Suprapubic skin (tissue), 4 donors: ENCODE results near the gene SMARCD1. TPM values are rescaled to one million over a fixed set of nuclear protein-coding genes. Genes with fewer than 3 reads are reported as not detected.

Experiments used
- DNase-seq, 2 donors: peaks; one replicate each; pipeline ENCODE4 v3.0.0-alpha.2; 2019; ENCODE audit warnings: low spot score in 2 of 2
- H3K27ac ChIP-seq: fragments of 200-600 bp; sonication (generic); one replicate; pipeline ENCODE4 v1.5.1; 2019
- H3K27me3 ChIP-seq: fragments of 200-600 bp; sonication (generic); one replicate; pipeline ENCODE4 v1.5.1; 2019
- H3K36me3 ChIP-seq: fragments of 200-600 bp; sonication (generic); one replicate; pipeline ENCODE4 v1.5.1; 2019
- H3K4me1 ChIP-seq: fragments of 200-600 bp; sonication (generic); one replicate; pipeline ENCODE4 v1.5.1; 2019
- H3K4me3 ChIP-seq: fragments of 200-600 bp; sonication (generic); one replicate; pipeline ENCODE4 v1.5.1; 2019; ENCODE audit warnings: mild to moderate bottlenecking
- H3K9me3 ChIP-seq: fragments of 200-600 bp; sonication (generic); one replicate; pipeline ENCODE4 v1.5.1; 2019
- EP300 ChIP-seq: sonication (generic); formaldehyde crosslinking; IDR thresholded peaks from one replicate; pipeline ENCODE4 v1.6.1; 2017; ENCODE audit warnings: antibody characterized with exemption
- POLR2A ChIP-seq, 2 donors: fragments of 450-650 bp; IDR thresholded peaks; one replicate each; pipeline ENCODE4 v1.6.1; 2017; ENCODE audit warnings: antibody characterized with exemption in 2 of 2, mild to moderate bottlenecking in 2 of 2, moderate library complexity in 2 of 2
- POLR2AphosphoS5 ChIP-seq, 3 donors: sonication (generic); formaldehyde crosslinking; IDR thresholded peaks; one replicate each; pipeline ENCODE4 v1.6.1; 2017; ENCODE audit warnings: antibody characterized with exemption in 3 of 3
- WGBS: methylation state at CpG from one replicate; pipeline ENCODE4 v1.1.5; 2018; 5-methylcytosine and 5-hydroxymethylcytosine counted together
- total RNA-seq, 4 donors: library from RNA; depleted of rRNA; stranded (reverse); fragments of >200 nt; gene quantifications; one replicate each; pipeline ENCODE4 v1.1.0, GENCODE V29; 2016
- TF ChIP-seq, protein P1 (sequence below), 2 donors: fragments of 200-600 bp in 1 of 2; fragments of 450-650 bp in 1 of 2; sonication (generic) in 1 of 2; IDR thresholded peaks; one replicate each; pipeline ENCODE4 v1.5.1; 2016 to 2019; ENCODE audit warnings: antibody characterized with exemption in 2 of 2, mild to moderate bottlenecking in 1 of 2, moderate library complexity in 1 of 2

SMARCD1 gene
- total RNA-seq, 4 donors from 2014 or later: 62.8 to 86.5 (median 69.7) TPM

DNA sequence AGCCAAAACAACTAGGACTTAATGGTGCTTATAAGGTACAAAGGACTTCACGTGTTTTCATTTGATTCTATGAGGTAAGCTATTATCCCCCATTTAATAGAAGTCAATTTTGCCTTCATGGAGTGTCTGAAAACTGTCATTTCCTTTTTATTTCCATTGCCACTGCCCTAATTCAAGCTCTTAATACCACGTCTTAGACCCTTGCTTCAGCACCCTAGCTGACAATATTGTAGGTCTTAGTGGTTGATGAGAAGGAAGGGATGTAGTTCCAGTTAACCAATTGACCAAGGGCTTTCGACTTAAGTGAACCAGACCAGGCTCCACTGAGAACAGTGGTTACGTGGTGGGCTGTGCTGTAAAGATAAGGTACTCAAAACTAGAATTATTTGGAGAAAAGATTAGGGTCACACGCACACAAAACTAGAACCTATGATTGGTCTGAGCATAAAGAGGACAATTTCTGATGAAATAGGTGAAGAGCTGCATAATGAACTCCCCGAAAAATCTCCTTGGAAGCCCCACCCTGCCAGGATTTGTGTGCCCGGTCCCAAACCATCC, 37.4 kb upstream of the SMARCD1 start:
- Histone ChIP-seq H3K27ac (no peak overlapping the region), H3K36me3 (no peaks in the 10 kb centered on the region)
- no peak for TF ChIP-seq POLR2AphosphoS5 (IDR thresholded peaks at IDR 0.05)
- TF ChIP-seq, protein P1, sequence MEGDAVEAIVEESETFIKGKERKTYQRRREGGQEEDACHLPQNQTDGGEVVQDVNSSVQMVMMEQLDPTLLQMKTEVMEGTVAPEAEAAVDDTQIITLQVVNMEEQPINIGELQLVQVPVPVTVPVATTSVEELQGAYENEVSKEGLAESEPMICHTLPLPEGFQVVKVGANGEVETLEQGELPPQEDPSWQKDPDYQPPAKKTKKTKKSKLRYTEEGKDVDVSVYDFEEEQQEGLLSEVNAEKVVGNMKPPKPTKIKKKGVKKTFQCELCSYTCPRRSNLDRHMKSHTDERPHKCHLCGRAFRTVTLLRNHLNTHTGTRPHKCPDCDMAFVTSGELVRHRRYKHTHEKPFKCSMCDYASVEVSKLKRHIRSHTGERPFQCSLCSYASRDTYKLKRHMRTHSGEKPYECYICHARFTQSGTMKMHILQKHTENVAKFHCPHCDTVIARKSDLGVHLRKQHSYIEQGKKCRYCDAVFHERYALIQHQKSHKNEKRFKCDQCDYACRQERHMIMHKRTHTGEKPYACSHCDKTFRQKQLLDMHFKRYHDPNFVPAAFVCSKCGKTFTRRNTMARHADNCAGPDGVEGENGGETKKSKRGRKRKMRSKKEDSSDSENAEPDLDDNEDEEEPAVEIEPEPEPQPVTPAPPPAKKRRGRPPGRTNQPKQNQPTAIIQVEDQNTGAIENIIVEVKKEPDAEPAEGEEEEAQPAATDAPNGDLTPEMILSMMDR (IDR thresholded peaks at IDR 0.05): no peak
- no peak for TF ChIP-seq EP300
- no peak for TF ChIP-seq POLR2A (IDR thresholded peaks at IDR 0.05)

DNA sequence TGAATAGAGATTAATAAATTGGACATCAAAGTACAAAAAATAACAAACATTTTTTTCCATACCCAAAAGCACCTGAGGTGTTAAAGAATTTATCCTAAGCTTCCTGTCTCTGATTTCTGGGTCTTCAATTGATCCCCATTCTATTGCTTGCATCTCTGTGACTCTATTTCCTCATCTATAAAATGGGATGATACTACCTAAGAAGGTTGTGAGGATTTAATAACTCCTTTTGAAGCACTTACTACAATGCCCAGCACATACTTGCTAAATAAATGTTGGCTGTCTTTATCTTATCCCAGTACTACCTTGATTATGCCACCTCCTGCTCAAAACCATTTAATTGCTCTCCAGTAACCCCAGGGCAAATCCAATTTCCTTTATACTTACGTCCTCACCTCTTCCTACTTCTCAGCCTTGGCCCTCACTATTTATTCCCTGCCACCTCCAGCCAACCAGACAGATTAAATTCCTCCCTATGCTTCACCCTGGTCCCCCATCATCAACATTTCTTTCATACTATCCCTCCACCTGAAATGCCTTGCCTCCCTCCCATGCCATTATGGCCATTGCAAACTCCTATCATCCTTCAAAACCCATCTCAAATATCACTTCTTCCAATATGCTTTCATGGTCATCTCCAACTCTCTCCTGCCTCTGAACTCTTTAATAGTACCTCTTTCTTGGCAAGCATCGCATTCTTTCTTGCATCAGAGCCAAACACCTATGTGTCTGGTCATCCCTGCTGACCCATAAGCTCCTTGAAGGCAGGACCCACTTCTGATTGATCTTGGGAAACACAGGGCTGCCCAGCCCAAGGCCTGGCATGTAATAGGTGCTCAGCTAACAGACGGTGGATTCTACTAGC, 35.7 kb upstream of the SMARCD1 start:
- WGBS: 85% methylated on average over 3 of the region's 3 CpGs
- Histone ChIP-seq H3K4me1 (peaks cover 14% of the 10 kb centered on the region), H3K36me3 (no peaks in the 10 kb centered on the region)

More for the DNA sequence above, 37.4 kb upstream of the SMARCD1 start:
- Histone ChIP-seq H3K27me3 (peaks cover 4% of the 10 kb centered on the region), H3K4me3 (no peak overlapping the region), H3K9me3 (no peaks in the 10 kb centered on the region), H3K4me1 (peaks cover 14% of the 10 kb centered on the region)
- no peak for DNase-seq
- WGBS: 93% methylated on average over 7 of the region's 7 CpGs

DNA sequence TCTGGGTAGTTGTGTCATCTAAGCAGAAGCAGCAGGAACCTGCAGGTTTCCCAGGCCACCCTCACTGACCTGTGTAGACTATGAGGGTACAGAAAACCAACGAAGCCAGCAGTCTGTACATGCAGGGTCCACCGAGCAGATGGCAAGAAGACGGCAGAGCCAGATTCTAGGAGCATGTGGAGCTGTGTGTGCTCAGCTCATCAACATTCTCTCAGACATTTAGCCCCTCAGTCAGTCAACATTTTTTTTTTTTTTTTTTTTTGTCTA, 35.1 kb upstream of the SMARCD1 start:
- no peak overlapping the region for H3K27ac ChIP-seq
- H3K4me1 ChIP-seq: peaks cover 14% of the 10 kb centered on the region
- no peaks in the 10 kb centered on the region for H3K9me3 ChIP-seq
- H3K4me3 ChIP-seq: peak overlapping the region; percentile 37
- no peaks in the 10 kb centered on the region for H3K36me3 ChIP-seq
- TF ChIP-seq, protein P1 (IDR thresholded peaks at IDR 0.05): no peak
- TF ChIP-seq EP300 (no peak), POLR2A (IDR thresholded peaks at IDR 0.05) (no peak), POLR2AphosphoS5 (IDR thresholded peaks at IDR 0.05) (no peak)
- H3K27me3 ChIP-seq: peaks cover 4% of the 10 kb centered on the region
- no peak for DNase-seq
- WGBS: 96% methylated on average over 3 of the region's 3 CpGs

More for the DNA sequence above, 35.7 kb upstream of the SMARCD1 start:
- Histone ChIP-seq H3K4me3 (no peak overlapping the region), H3K27ac (no peak overlapping the region), H3K9me3 (no peaks in the 10 kb centered on the region), H3K27me3 (peaks cover 4% of the 10 kb centered on the region)
- no peak for TF ChIP-seq EP300
- TF ChIP-seq POLR2A (IDR thresholded peaks at IDR 0.05): no peak
- TF ChIP-seq POLR2AphosphoS5 (IDR thresholded peaks at IDR 0.05): no peak
- TF ChIP-seq, protein P1 (IDR thresholded peaks at IDR 0.05): no peak
- DNase-seq: no peak

DNA sequence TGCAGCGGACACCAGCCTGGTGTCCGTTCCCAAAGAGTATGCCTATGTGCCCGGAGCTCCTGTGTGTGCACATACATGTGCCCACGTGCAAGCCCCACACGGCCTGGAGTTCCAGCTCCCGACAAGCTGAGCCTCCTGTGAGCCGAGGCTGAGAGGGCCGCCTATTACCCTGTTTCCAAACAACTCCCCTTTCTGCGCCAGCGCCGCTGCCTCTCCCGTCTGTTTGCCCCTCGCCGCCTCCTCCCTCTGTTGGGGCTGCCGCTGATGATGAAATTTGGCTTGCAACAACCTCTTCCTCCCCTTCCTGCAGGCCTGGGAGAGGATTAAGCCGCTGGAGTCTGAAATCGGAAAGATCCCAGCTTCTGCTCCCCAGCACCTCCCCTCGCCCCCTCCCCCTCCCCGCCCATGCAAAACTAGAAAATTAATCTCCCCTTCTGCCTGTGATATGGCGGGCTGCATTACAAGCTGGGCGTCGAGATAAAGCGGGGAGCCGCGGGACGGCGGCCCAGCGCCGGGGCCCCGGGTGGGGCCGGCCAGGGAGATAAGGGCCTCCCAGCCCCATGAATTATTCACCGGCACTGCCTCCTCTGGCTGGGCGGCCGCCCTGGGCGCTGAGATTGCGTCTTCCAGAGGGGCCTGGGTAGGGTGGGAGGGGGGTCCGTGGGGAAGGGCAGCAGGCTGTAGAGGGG, 34.6 kb upstream of the SMARCD1 start:
- Histone ChIP-seq H3K27ac (no peak overlapping the region), H3K9me3 (no peaks in the 10 kb centered on the region), H3K4me3 (peak overlapping the region; percentile 37), H3K4me1 (peaks cover 15% of the 10 kb centered on the region), H3K27me3 (peaks cover 4% of the 10 kb centered on the region), H3K36me3 (no peaks in the 10 kb centered on the region)
- 11% methylated on average over 37 of the region's 37 CpGs for WGBS
- no peak for TF ChIP-seq POLR2A (IDR thresholded peaks at IDR 0.05)
- TF ChIP-seq, protein P1 (IDR thresholded peaks at IDR 0.05): no peak
- no peak for TF ChIP-seq EP300
- TF ChIP-seq POLR2AphosphoS5 (IDR thresholded peaks at IDR 0.05): no peak
- DNase-seq: peak; percentile 86 to 92
